PFSK-1 (cell line): ENCODE results near the gene IGSF9B.

Experiments
- POLR2AphosphoS5 ChIP-seq: IDR thresholded peaks from 2 replicates; pipeline ENCODE4 v1.6.1; 2012; ENCODE audit warnings: low read depth, mild to moderate bottlenecking, control low read depth, low read length, moderate library complexity
- SIN3A ChIP-seq: IDR thresholded peaks from 2 replicates; pipeline ENCODE4 v1.6.1; 2012; ENCODE audit warnings: mild to moderate bottlenecking, low read length, moderate library complexity, borderline replicate concordance; ENCODE audit not compliant: insufficient read depth
- TAF1 ChIP-seq: IDR thresholded peaks from 2 replicates; pipeline ENCODE4 v1.6.1; 2012; ENCODE audit warnings: low read length, control low read depth, borderline replicate concordance; ENCODE audit not compliant: insufficient read depth
- TF ChIP-seq, protein P1 (sequence below), 2 experiments: IDR thresholded peaks; 2 replicates each; pipeline versions ENCODE4 v1.6.1 to v1.8.0; 2011 to 2012; ENCODE audit warnings: low read depth in 2 of 2, low read length in 2 of 2, control low read depth in 1 of 2, inconsistent platforms in 1 of 2, mild to moderate bottlenecking in 1 of 2, moderate library complexity in 1 of 2; ENCODE audit not compliant: insufficient read depth in 1 of 2

DNA sequence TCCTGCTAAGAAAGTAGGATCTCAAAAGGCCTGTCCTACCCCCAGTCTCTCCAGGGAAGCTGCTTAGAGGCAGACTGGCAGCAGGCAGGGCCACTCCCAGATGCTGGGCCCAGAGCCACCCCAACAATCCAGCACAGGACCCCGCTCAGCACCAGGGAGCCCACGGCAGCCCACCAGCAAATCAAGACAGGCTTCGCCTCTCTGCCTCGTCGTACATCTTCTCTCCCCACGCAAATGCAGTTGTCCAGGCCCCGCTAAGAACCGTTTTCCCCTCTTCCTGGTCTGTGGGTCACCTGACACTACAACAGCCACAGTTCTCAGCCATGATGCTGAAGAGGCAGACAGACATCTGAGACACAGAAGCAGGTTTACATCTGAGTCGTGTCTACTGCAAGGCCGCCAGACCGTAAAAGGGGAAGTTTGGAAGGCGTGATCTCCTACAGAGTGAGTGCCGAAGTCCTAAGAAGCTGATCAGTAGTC, 51.1 kb downstream of the IGSF9B start:
- TF ChIP-seq SIN3A (no peak), TAF1 (no peak), POLR2AphosphoS5 (no peak)
- TF ChIP-seq, protein P1, sequence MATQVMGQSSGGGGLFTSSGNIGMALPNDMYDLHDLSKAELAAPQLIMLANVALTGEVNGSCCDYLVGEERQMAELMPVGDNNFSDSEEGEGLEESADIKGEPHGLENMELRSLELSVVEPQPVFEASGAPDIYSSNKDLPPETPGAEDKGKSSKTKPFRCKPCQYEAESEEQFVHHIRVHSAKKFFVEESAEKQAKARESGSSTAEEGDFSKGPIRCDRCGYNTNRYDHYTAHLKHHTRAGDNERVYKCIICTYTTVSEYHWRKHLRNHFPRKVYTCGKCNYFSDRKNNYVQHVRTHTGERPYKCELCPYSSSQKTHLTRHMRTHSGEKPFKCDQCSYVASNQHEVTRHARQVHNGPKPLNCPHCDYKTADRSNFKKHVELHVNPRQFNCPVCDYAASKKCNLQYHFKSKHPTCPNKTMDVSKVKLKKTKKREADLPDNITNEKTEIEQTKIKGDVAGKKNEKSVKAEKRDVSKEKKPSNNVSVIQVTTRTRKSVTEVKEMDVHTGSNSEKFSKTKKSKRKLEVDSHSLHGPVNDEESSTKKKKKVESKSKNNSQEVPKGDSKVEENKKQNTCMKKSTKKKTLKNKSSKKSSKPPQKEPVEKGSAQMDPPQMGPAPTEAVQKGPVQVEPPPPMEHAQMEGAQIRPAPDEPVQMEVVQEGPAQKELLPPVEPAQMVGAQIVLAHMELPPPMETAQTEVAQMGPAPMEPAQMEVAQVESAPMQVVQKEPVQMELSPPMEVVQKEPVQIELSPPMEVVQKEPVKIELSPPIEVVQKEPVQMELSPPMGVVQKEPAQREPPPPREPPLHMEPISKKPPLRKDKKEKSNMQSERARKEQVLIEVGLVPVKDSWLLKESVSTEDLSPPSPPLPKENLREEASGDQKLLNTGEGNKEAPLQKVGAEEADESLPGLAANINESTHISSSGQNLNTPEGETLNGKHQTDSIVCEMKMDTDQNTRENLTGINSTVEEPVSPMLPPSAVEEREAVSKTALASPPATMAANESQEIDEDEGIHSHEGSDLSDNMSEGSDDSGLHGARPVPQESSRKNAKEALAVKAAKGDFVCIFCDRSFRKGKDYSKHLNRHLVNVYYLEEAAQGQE (IDR thresholded peaks at IDR 0.05; ENCODE audit: insufficient read depth in 1 of 2, low read depth in 2 of 2, low read length in 2 of 2) = no peak
